OCI-LY7 (cell line): Measurements from ENCODE around the gene MYH11. TPM values are rescaled to one million over a fixed set of nuclear protein-coding genes. Genes with fewer than 3 reads are reported as not detected.

ENCODE experiments used
- BruUV-seq: library from RNA; stranded (reverse); fragments of 400-500 nt; replicated peaks from 2 replicates; lab custom pipeline; 2021; lab: Mats Ljungman, UMichigan
- CTCF ChIA-PET: fragments of 300-600 bp; sonication (Branson Sonifier 250); formaldehyde crosslinking; loops from one replicate; lab custom pipeline; 2022; ENCODE audit warnings: antibody characterized with exemption; ENCODE audit not compliant: unreplicated experiment; lab: Charles Lee
- POLR2A ChIA-PET: fragments of 300-600 bp; sonication (Branson Sonifier 250); formaldehyde crosslinking; loops from one replicate; lab custom pipeline; 2022; ENCODE audit warnings: antibody characterized with exemption; lab: Charles Lee
- DNase-seq: peaks from one replicate; pipeline ENCODE4 v3.0.0-alpha.2; 2015; ENCODE audit warnings: low spot score
- H2AFZ ChIP-seq: fragments of 200-600 bp; sonication (generic), shearing (Covaris generic); 2 replicates; pipeline ENCODE4 v1.6.1; 2014; ENCODE audit warnings: mild to moderate bottlenecking, antibody characterized with exemption, low read length, moderate library complexity
- H3K27ac ChIP-seq: fragments of 200-600 bp; sonication (generic); 2 replicates; pipeline ENCODE4 v1.5.1; 2014; ENCODE audit warnings: mixed run types, low read depth, mild to moderate bottlenecking, moderate library complexity, low read length, inconsistent platforms; ENCODE audit not compliant: poor library complexity, severe bottlenecking
- H3K36me3 ChIP-seq: fragments of 200-600 bp; sonication (generic); 2 replicates; pipeline ENCODE4 v1.6.1; 2014; ENCODE audit warnings: mild to moderate bottlenecking, antibody characterized with exemption, low read length, moderate library complexity, mixed read lengths; ENCODE audit not compliant: insufficient read depth
- H3K4me1 ChIP-seq: fragments of 200-600 bp; sonication (generic); 2 replicates; pipeline ENCODE4 v1.5.1; 2014; ENCODE audit warnings: mild to moderate bottlenecking, low read length; ENCODE audit not compliant: insufficient read depth, poor library complexity, severe bottlenecking
- H3K4me2 ChIP-seq: fragments of 200-600 bp; sonication (generic); 2 replicates; pipeline ENCODE4 v1.6.1; 2014; ENCODE audit warnings: mild to moderate bottlenecking, low read length
- H3K4me3 ChIP-seq: fragments of 200-600 bp; sonication (generic); 2 replicates; pipeline ENCODE4 v1.5.1; 2014; ENCODE audit warnings: mild to moderate bottlenecking, low read depth, low read length; ENCODE audit not compliant: poor library complexity, severe bottlenecking
- H3K79me2 ChIP-seq: fragments of 200-600 bp; sonication (generic); 2 replicates; pipeline ENCODE4 v1.6.1; 2016; ENCODE audit warnings: low read depth, mild to moderate bottlenecking, low read length, moderate library complexity, mixed read lengths; ENCODE audit not compliant: insufficient read depth
- H3K9me2 ChIP-seq: fragments of 200-600 bp; sonication (generic); 2 replicates; pipeline ENCODE4 v1.6.1; 2016; ENCODE audit warnings: mild to moderate bottlenecking, low read length, mixed read lengths; ENCODE audit not compliant: insufficient read depth
- H3K9me3 ChIP-seq: fragments of 200-600 bp; sonication (generic); 2 replicates; pipeline ENCODE4 v1.6.1; 2014; ENCODE audit warnings: mild to moderate bottlenecking, mixed run types, low read length, mixed read lengths
- H4K20me1 ChIP-seq: fragments of 200-600 bp; sonication (generic); 2 replicates; pipeline ENCODE4 v1.6.1; 2014; ENCODE audit warnings: mild to moderate bottlenecking, antibody characterized with exemption, low read length, moderate library complexity, mixed read lengths; ENCODE audit not compliant: insufficient read depth
- CTCF ChIP-seq: fragments of 200-600 bp; sonication (generic); conservative IDR thresholded peaks from 2 replicates; pipeline ENCODE4 v1.5.1; 2014; ENCODE audit warnings: mild to moderate bottlenecking, antibody characterized with exemption, low read length, moderate library complexity, mixed read lengths
- EZH2phosphoT487 ChIP-seq: fragments of 200-600 bp; sonication (generic); IDR thresholded peaks from 2 replicates; pipeline ENCODE4 v1.6.1; 2018; ENCODE audit warnings: low read depth, borderline replicate concordance, mild to moderate bottlenecking, mixed run types, antibody characterized with exemption, low read length, moderate library complexity, mixed read lengths
- intact Hi-C: fragments of 100-400 bp; cut with micrococcal nuclease; formaldehyde crosslinking; loops from one replicate; pipeline ENCODE4 v1.10.0; 2022; ENCODE audit not compliant: unreplicated experiment
- total RNA-seq, 2 experiments: library from RNA; depleted of rRNA in 1 of 2; stranded (reverse); fragments of >200 nt in 1 of 2; shearing (Covaris generic) in 1 of 2; gene quantifications; 2 replicates each; pipeline ENCODE4 v1.2.3, GENCODE V29; 2014 to 2022

The MYH11 gene
- total RNA-seq, 2 experiments from 2014 or later = 5.7 to 33.8 TPM

DNA sequence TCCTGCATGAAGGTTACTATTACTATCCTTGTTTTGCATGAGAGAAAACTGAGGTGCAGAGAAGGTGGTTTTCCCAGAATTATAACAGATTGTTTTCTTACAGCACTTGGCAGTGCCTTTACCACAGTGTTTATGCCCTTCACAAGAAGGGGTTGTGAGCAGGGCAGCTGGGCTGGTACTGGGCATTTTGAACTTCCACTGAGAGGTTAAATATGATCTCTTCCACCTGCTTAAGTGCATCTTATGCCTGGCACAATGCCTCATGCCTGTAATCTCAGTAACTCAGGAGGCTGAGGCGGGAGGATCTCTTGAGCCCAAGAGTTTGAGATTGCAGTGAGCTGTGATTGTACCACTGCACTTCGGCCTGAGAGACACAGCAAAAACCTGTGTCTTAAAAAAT is 170.5 kb downstream of the MYH11 start:
- no TSS peak for BruUV-seq
- intact Hi-C loops = no loop called here
- Histone ChIP-seq H3K9me3 (no peaks in the 10 kb centered on the region), H2AFZ (no peak overlapping the region), H3K9me2 (no peaks in the 10 kb centered on the region), H4K20me1 (no peaks in the 10 kb centered on the region), H3K27ac (no peak overlapping the region), H3K79me2 (no peaks in the 10 kb centered on the region), H3K4me2 (no peak overlapping the region), H3K36me3 (peaks cover 98% of the 10 kb centered on the region), H3K4me3 (no peak overlapping the region), H3K4me1 (no peaks in the 10 kb centered on the region)
- TF ChIP-seq CTCF = no peak
- no peak for TF ChIP-seq EZH2phosphoT487
- ChIA-PET CTCF (no interaction called here), POLR2A (no interaction called here)
- DNase-seq = no peak

DNA sequence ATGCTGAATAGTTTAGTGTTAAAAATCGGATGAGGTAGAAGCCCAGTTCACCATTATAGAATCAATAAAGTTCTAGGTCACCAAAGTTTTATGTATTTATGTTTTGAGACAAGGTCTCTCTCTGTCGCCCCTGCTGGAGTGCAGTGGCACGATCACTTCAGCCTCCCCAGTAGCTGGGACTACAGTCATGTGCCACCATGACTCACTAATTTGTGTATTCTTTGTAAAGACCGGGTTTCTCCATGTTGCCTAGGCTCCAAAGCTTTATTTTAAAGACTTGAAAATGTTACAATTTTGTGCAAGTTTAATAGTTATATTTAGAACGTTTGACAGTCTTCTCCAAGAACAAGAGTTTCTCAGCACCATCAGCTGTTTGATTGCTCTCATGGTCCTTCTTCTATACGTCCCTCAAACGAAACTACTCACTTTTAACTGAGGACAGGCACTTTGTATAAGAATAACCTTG is 174.7 kb downstream of the MYH11 start:
- DNase-seq = peak; percentile 25
- no peaks in the 10 kb centered on the region for H3K4me1 ChIP-seq
- TF ChIP-seq EZH2phosphoT487 (no peak), CTCF (peak; percentile 72)
- no peak overlapping the region for H2AFZ ChIP-seq
- no peaks in the 10 kb centered on the region for H4K20me1 ChIP-seq
- no peaks in the 10 kb centered on the region for H3K79me2 ChIP-seq
- no peaks in the 10 kb centered on the region for H3K9me2 ChIP-seq
- intact Hi-C loops = no loop called here
- no peaks in the 10 kb centered on the region for H3K9me3 ChIP-seq
- H3K4me2 ChIP-seq = no peak overlapping the region
- no peak overlapping the region for H3K27ac ChIP-seq
- ChIA-PET POLR2A (no interaction called here), CTCF (no interaction called here)
- BruUV-seq = TSS peak; percentile 29
- peaks cover 95% of the 10 kb centered on the region for H3K36me3 ChIP-seq
- H3K4me3 ChIP-seq = no peak overlapping the region

GRCh38 chr16:15677447-15677846 is 179.4 kb downstream of the MYH11 start:
- no peaks in the 10 kb centered on the region for H3K4me1 ChIP-seq
- no peaks in the 10 kb centered on the region for H4K20me1 ChIP-seq
- peaks cover 92% of the 10 kb centered on the region for H3K36me3 ChIP-seq
- no peak overlapping the region for H2AFZ ChIP-seq
- ChIA-PET POLR2A (no interaction called here), CTCF (no interaction called here)
- no peak for TF ChIP-seq CTCF
- no peak for TF ChIP-seq EZH2phosphoT487
- no peaks in the 10 kb centered on the region for H3K9me2 ChIP-seq
- no TSS peak for BruUV-seq
- no peak overlapping the region for H3K27ac ChIP-seq
- no peak for DNase-seq
- H3K4me3 ChIP-seq = no peak overlapping the region
- no peaks in the 10 kb centered on the region for H3K9me3 ChIP-seq
- no peaks in the 10 kb centered on the region for H3K79me2 ChIP-seq
- no peak overlapping the region for H3K4me2 ChIP-seq
- intact Hi-C loops = no loop called here
